ENCODE results near the gene ALPL.
"Not testable (repeated sequence)": the region's sequence is repeated elsewhere in the genome, so short reads cannot be mapped to it uniquely, and the experiment has no call there.

ALPL gene

GRCh38 chr1:21563971-21564370, 54.7 kb downstream of the ALPL start:
- no peak for DNase-seq

GRCh38 chr1:21564521-21565095, 55.4 kb downstream of the ALPL start:
- DNase-seq: no peak

- DNase-seq: no peak
Observed at GRCh38 chr1:21565285-21565684, 56.1 kb downstream of the ALPL start.

GRCh38 chr1:21566361-21566760, 57.1 kb downstream of the ALPL start:
- not testable (repeated sequence) for DNase-seq

GRCh38 chr1:21567241-21568005, 58.2 kb downstream of the ALPL start:
- no peak for DNase-seq

- DNase-seq: no peak
Observed at GRCh38 chr1:21568006-21568746, 59.0 kb downstream of the ALPL start.

GRCh38 chr1:21568809-21569385, 59.7 kb downstream of the ALPL start:
- no peak for DNase-seq

- no peak for DNase-seq
Observed at GRCh38 chr1:21569820-21570527, 60.8 kb downstream of the ALPL start.

- no peak for DNase-seq
Observed at GRCh38 chr1:21570528-21570875, 61.3 kb downstream of the ALPL start.

GRCh38 chr1:21570885-21571284, 61.7 kb downstream of the ALPL start:
- no peak for DNase-seq

- no peak for DNase-seq
Observed at GRCh38 chr1:21572221-21572620, 63.0 kb downstream of the ALPL start.

- no peak for DNase-seq
Observed at GRCh38 chr1:21572735-21573277, 63.6 kb downstream of the ALPL start.

- DNase-seq: no peak
Observed at GRCh38 chr1:21573475-21573874, 64.3 kb downstream of the ALPL start.

- DNase-seq: no peak
Observed at GRCh38 chr1:21573971-21574465, 64.8 kb downstream of the ALPL start.

GRCh38 chr1:21574466-21575151, 65.4 kb downstream of the ALPL start:
- DNase-seq: no peak

- no peak for DNase-seq
Observed at GRCh38 chr1:21575351-21575942, 66.2 kb downstream of the ALPL start.

- no peak for DNase-seq
Observed at GRCh38 chr1:21576031-21576797, 67.0 kb downstream of the ALPL start.

- no peak for DNase-seq
Observed at GRCh38 chr1:21576798-21577187, 67.6 kb downstream of the ALPL start.

- DNase-seq: no peak
Observed at GRCh38 chr1:21577324-21577723, 68.1 kb downstream of the ALPL start.

- DNase-seq: no peak
Observed at GRCh38 chr1:21577933-21578332, 68.7 kb downstream of the ALPL start.

- no peak for DNase-seq
Observed at GRCh38 chr1:21579791-21580190, 70.6 kb downstream of the ALPL start.

Measured in activated CD8-positive, alpha-beta memory T cell treated with anti-CD3 and anti-CD28 coated beads for 24 hours (primary cell).